ENCODE measurements around the gene MOGAT1. TPM values are rescaled to one million over a fixed set of nuclear protein-coding genes. Genes with fewer than 3 reads are reported as not detected.

The MOGAT1 gene
- total and polyA plus RNA-seq, 2 of the 8 experiments (the other 6 are each of a cell fraction or from before 2014, with no cell fraction given) = 0.11 to 0.67 TPM

GRCh38 chr2:222756951-222757650 is 85.6 kb downstream of the MOGAT1 start:
- no peaks in the 10 kb centered on the region for H3K36me3 ChIP-seq (ENCODE audit: control insufficient read depth in 2 of 4, insufficient read depth in 4 of 4, low read length in 3 of 4)
- no peak overlapping the region for H2AK5ac ChIP-seq (ENCODE audit: low read depth, low read length)
- peaks cover 0 to 8% (median 2%) of the 10 kb centered on the region in 4 experiments; a peak in 3 of 7 replicates for H3K4me1 ChIP-seq (replicated peaks in 1 of 4; ENCODE audit: control insufficient read depth in 3 of 4, insufficient read depth in 4 of 4, low read length in 3 of 4)
- WGBS, 2 experiments (ENCODE audit: extremely low coverage in 1 of 2, insufficient coverage in 1 of 2, insufficient read length in 1 of 2, insufficient replicate concordance in 2 of 2, low coverage in 1 of 2, low lambda C conversion rate in 2 of 2, missing lambda C conversion rate in 1 of 2) = 73% methylated on average over 5 of the region's 5 CpGs; no CpG with 5 or more reads in 1 of the 2 experiments
- H3K4me2 ChIP-seq (ENCODE audit: insufficient read depth in 1 of 2, low read depth in 2 of 2, low read length in 2 of 2) = no peak overlapping the region
- no peaks in the 10 kb centered on the region; a peak in 2 of 7 replicates for H3K27me3 ChIP-seq (replicated peaks in 1 of 4; ENCODE audit: control insufficient read depth in 3 of 4, extremely low read depth in 1 of 4, insufficient read depth in 3 of 4, low read length in 3 of 4)
- H3K4ac ChIP-seq (replicated peaks; ENCODE audit: insufficient read length, low read depth, low read length) = no peak overlapping the region
- no peaks in the 10 kb centered on the region for H3K23me2 ChIP-seq (ENCODE audit: low read depth, low read length)
- ChIA-PET CTCF (ENCODE audit: partially characterized antibody) (interaction anchor here (0.6 to 1.7 kb wide), 9 partner anchors 10 to 941 kb away, joined by 3 to 4 read pairs (median 3); no protein-coding TSS in a partner anchor), POLR2A (ENCODE audit: partially characterized antibody) (no interaction called here)
- H3K9me3 ChIP-seq (ENCODE audit: insufficient read depth in 2 of 2, low read depth in 1 of 2, low read length in 1 of 2) = no peaks in the 10 kb centered on the region
- no peak overlapping the region for H3K23ac ChIP-seq (ENCODE audit: insufficient read length)
- no peak overlapping the region for H4K91ac ChIP-seq (replicated peaks; ENCODE audit: insufficient read length, low read length)
- H4K5ac ChIP-seq (ENCODE audit: insufficient read length, low read depth, low read length) = no peak overlapping the region
- no peaks in the 10 kb centered on the region for H3K79me2 ChIP-seq (ENCODE audit: control insufficient read depth in 1 of 2, insufficient read depth in 2 of 2, low read length in 2 of 2)
- no peak for FAIRE-seq
- no peak for DNase-seq (ENCODE audit: low read depth in 1 of 2, low spot score in 2 of 2)
- H2BK12ac ChIP-seq (ENCODE audit: low read depth, low read length) = no peak overlapping the region; the same call in 1 of the 2 replicates
- H4K20me1 ChIP-seq (replicated peaks in 1 of 2; ENCODE audit: control insufficient read depth in 1 of 2, insufficient read depth in 2 of 2, low read length in 2 of 2) = no peaks in the 10 kb centered on the region
- H4K8ac ChIP-seq (ENCODE audit: extremely low read depth, insufficient read depth, low read length) = no peak overlapping the region
- H3K9ac ChIP-seq (replicated peaks in 1 of 4; ENCODE audit: extremely low read depth in 1 of 4, low read depth in 3 of 4, low read length in 3 of 4) = no peak overlapping the region
- no peak overlapping the region; the same call in 1 of the 2 replicates for H2AFZ ChIP-seq (ENCODE audit: low read length)
- TF ChIP-seq SIN3A (conservative IDR thresholded peaks at IDR 0.05 in 1 of 2, IDR thresholded peaks at IDR 0.05 in 1 of 2; ENCODE audit: low read depth in 1 of 2, low read length in 2 of 2) (no peak), RAD21 (IDR thresholded peaks at IDR 0.05 in 1 of 2, conservative IDR thresholded peaks at IDR 0.05 in 1 of 2; ENCODE audit: low read depth in 2 of 2, low read length in 2 of 2) (no peak), NANOG (IDR thresholded peaks at IDR 0.05; ENCODE audit: insufficient read depth, low read depth, low read length, poor library complexity, severe bottlenecking) (no peak), SRF (IDR thresholded peaks at IDR 0.05; ENCODE audit: low read depth, low read length) (no peak)
- no peak overlapping the region for H2BK120ac ChIP-seq (replicated peaks; ENCODE audit: low read depth, low read length)
- no peak overlapping the region for H2BK5ac ChIP-seq (ENCODE audit: low read depth, low read length)
- H3K4me3 ChIP-seq (ENCODE audit: extremely low read depth in 1 of 4, insufficient read depth in 2 of 4, low read depth in 3 of 4, low read length in 4 of 4) = no peak overlapping the region
- no peak overlapping the region for H3K18ac ChIP-seq (ENCODE audit: extremely low read depth, low read length)
- H3K56ac ChIP-seq (replicated peaks; ENCODE audit: insufficient read length, low read depth, low read length) = no peak overlapping the region
- no peak overlapping the region for H2BK15ac ChIP-seq (ENCODE audit: low read length)
- H3K79me1 ChIP-seq (ENCODE audit: low read depth, low read length) = no peaks in the 10 kb centered on the region
- no peak overlapping the region for H2BK20ac ChIP-seq (ENCODE audit: low read length)
- H3K27ac ChIP-seq (ENCODE audit: low read depth, low read length) = no peak overlapping the region
- H3K14ac ChIP-seq (ENCODE audit: insufficient read length) = no peak overlapping the region
